VCaP (cell line): ENCODE results near the gene CTAGE9.

Experiments used
- H3K27ac ChIP-seq: fragments of 450-650 bp; 2 replicates; pipeline ENCODE4 v1.5.1; 2017
- TF ChIP-seq, protein P1 (sequence below): fragments of 450-650 bp; conservative IDR thresholded peaks from 2 replicates; pipeline ENCODE4 v1.5.1; 2017; ENCODE audit warnings: mild to moderate bottlenecking, moderate library complexity

The CTAGE9 gene

DNA sequence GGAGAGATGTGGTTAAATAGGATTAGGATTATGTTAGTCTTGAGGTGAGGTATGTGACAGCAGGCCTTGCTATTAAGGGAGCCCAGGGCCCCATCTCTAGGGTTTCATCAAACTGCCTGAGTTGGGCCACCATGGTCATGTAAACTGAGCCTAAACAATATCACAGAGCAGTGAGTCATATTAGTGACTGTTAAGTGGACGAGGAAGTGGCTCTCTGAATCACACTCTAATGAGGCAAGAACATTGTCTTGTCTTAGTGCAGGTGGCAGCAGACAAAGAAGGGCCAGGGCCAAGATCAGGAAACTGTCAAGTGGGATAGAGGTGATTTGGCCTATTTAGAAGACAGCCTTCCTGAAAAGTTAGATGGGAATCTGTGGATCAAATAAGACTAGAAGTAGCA is 50.6 kb downstream of the CTAGE9 start:
- no peak overlapping the region for H3K27ac ChIP-seq
- TF ChIP-seq, protein P1, sequence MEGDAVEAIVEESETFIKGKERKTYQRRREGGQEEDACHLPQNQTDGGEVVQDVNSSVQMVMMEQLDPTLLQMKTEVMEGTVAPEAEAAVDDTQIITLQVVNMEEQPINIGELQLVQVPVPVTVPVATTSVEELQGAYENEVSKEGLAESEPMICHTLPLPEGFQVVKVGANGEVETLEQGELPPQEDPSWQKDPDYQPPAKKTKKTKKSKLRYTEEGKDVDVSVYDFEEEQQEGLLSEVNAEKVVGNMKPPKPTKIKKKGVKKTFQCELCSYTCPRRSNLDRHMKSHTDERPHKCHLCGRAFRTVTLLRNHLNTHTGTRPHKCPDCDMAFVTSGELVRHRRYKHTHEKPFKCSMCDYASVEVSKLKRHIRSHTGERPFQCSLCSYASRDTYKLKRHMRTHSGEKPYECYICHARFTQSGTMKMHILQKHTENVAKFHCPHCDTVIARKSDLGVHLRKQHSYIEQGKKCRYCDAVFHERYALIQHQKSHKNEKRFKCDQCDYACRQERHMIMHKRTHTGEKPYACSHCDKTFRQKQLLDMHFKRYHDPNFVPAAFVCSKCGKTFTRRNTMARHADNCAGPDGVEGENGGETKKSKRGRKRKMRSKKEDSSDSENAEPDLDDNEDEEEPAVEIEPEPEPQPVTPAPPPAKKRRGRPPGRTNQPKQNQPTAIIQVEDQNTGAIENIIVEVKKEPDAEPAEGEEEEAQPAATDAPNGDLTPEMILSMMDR, result no peak
